ENCODE measurements around the gene ZNF804A. TPM values are rescaled to one million over a fixed set of nuclear protein-coding genes. Genes with fewer than 3 reads are reported as not detected.

ZNF804A gene
- total RNA-seq, 1 donor from 2014 or later = not detected

DNA sequence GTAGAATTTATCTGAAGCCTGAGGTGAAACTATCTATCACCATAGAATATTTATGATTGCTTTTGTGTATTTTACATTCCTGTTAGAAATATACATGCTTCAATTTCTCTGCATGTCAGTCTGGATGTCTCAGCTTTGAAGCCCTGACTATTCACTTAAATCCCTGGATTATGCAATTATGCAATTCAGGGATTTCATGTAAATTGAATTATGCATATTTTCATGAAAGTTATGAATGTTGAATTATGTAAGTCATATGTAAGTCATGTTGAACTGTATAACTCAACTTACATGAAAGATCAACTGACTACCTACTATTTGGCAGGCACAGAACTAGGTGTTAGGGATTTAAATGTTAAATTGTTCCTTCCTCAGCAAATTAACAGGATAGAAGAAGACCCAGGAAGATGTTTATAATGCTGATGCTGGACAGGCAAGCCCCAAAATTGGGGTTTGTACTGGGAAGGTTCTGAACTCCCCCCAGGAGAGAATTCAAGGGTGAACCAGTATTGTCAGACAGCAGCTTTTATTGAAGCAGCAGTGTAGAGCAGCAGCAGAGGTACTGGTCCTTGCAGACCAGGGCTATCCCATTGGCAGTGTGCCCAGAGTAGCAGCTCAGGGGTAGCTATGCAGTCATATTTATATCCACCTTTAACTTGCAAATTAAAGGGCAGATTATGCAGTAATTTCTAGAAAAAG lies 236.5 kb downstream of the ZNF804A start:
- DNase-seq (ENCODE audit: extremely low spot score, unreplicated experiment) = no peak
- Mint-ChIP-seq H3K4me3 (ENCODE audit: unreplicated experiment) (no peak overlapping the region), H3K27me3 (ENCODE audit: unreplicated experiment) (no peaks in the 10 kb centered on the region), H3K36me3 (ENCODE audit: unreplicated experiment) (no peaks in the 10 kb centered on the region), H3K27ac (ENCODE audit: unreplicated experiment) (no peak overlapping the region), H3K9me3 (ENCODE audit: unreplicated experiment) (no peaks in the 10 kb centered on the region), H3K4me1 (ENCODE audit: unreplicated experiment) (no peaks in the 10 kb centered on the region)
- TF ChIP-seq, protein P1, sequence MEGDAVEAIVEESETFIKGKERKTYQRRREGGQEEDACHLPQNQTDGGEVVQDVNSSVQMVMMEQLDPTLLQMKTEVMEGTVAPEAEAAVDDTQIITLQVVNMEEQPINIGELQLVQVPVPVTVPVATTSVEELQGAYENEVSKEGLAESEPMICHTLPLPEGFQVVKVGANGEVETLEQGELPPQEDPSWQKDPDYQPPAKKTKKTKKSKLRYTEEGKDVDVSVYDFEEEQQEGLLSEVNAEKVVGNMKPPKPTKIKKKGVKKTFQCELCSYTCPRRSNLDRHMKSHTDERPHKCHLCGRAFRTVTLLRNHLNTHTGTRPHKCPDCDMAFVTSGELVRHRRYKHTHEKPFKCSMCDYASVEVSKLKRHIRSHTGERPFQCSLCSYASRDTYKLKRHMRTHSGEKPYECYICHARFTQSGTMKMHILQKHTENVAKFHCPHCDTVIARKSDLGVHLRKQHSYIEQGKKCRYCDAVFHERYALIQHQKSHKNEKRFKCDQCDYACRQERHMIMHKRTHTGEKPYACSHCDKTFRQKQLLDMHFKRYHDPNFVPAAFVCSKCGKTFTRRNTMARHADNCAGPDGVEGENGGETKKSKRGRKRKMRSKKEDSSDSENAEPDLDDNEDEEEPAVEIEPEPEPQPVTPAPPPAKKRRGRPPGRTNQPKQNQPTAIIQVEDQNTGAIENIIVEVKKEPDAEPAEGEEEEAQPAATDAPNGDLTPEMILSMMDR (IDR thresholded peaks at IDR 0.05) = no peak

DNA sequence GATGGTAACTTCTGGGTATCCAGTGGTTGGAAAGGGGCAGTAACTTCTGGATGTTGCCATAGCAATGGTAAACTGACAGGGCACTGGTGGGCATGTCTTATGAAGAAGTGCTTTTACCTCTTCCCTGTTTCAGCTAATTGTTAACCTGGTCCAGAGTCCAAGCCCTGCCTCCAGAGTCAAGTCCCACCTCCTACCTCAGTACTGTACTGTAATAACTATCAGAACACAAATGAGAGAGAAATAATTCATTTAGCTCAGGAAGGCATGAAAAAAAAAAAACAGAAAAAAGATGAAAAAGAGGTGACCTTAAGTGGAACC lies 237.0 kb downstream of the ZNF804A start:
- no peak for DNase-seq (ENCODE audit: extremely low spot score, unreplicated experiment)
- Mint-ChIP-seq H3K36me3 (ENCODE audit: unreplicated experiment) (no peaks in the 10 kb centered on the region), H3K9me3 (ENCODE audit: unreplicated experiment) (no peaks in the 10 kb centered on the region), H3K4me3 (ENCODE audit: unreplicated experiment) (no peak overlapping the region), H3K27ac (ENCODE audit: unreplicated experiment) (no peak overlapping the region), H3K4me1 (ENCODE audit: unreplicated experiment) (no peaks in the 10 kb centered on the region), H3K27me3 (ENCODE audit: unreplicated experiment) (no peaks in the 10 kb centered on the region)
- TF ChIP-seq, protein P1 (IDR thresholded peaks at IDR 0.05) = no peak

- Mint-ChIP-seq H3K9me3 (ENCODE audit: unreplicated experiment) (peaks cover 2% of the 10 kb centered on the region), H3K27ac (ENCODE audit: unreplicated experiment) (no peak overlapping the region), H3K4me3 (ENCODE audit: unreplicated experiment) (no peak overlapping the region), H3K4me1 (ENCODE audit: unreplicated experiment) (no peaks in the 10 kb centered on the region), H3K36me3 (ENCODE audit: unreplicated experiment) (no peaks in the 10 kb centered on the region), H3K27me3 (ENCODE audit: unreplicated experiment) (no peaks in the 10 kb centered on the region)
- TF ChIP-seq, protein P1 (IDR thresholded peaks at IDR 0.05) = no peak
- DNase-seq (ENCODE audit: extremely low spot score, unreplicated experiment) = no peak
These were observed 249.0 kb downstream of the ZNF804A start for GRCh38 chr2:184847331-184847730.

- peaks cover 7% of the 10 kb centered on the region for H3K9me3 Mint-ChIP-seq (ENCODE audit: unreplicated experiment)
- no peaks in the 10 kb centered on the region for H3K36me3 Mint-ChIP-seq (ENCODE audit: unreplicated experiment)
- H3K4me1 Mint-ChIP-seq (ENCODE audit: unreplicated experiment) = no peaks in the 10 kb centered on the region
- no peak overlapping the region for H3K27ac Mint-ChIP-seq (ENCODE audit: unreplicated experiment)
- no peaks in the 10 kb centered on the region for H3K27me3 Mint-ChIP-seq (ENCODE audit: unreplicated experiment)
- no peak overlapping the region for H3K4me3 Mint-ChIP-seq (ENCODE audit: unreplicated experiment)
- TF ChIP-seq, protein P1 (IDR thresholded peaks at IDR 0.05) = no peak
- no peak for DNase-seq (ENCODE audit: extremely low spot score, unreplicated experiment)
These were observed 251.2 kb downstream of the ZNF804A start for GRCh38 chr2:184849516-184849915.

GRCh38 chr2:184851576-184851975 lies 253.2 kb downstream of the ZNF804A start:
- Mint-ChIP-seq H3K4me1 (ENCODE audit: unreplicated experiment) (no peaks in the 10 kb centered on the region), H3K9me3 (ENCODE audit: unreplicated experiment) (peaks cover 7% of the 10 kb centered on the region), H3K36me3 (ENCODE audit: unreplicated experiment) (no peaks in the 10 kb centered on the region), H3K27me3 (ENCODE audit: unreplicated experiment) (no peaks in the 10 kb centered on the region), H3K4me3 (ENCODE audit: unreplicated experiment) (no peak overlapping the region), H3K27ac (ENCODE audit: unreplicated experiment) (no peak overlapping the region)
- TF ChIP-seq, protein P1 (IDR thresholded peaks at IDR 0.05) = no peak
- DNase-seq (ENCODE audit: extremely low spot score, unreplicated experiment) = no peak

All from osteocyte (in vitro differentiated cells).